Measurements from ENCODE around the gene GSDME.

- TF ChIP-seq EZH2phosphoT487 (IDR thresholded peaks at IDR 0.05; ENCODE audit: borderline replicate concordance, low read length), result no peak
- TF ChIP-seq CTCF (IDR thresholded peaks at IDR 0.05; ENCODE audit: low read depth, low read length, poor library complexity, severe bottlenecking), result no peak
These were observed 2.3 kb downstream of the GSDME start for GRCh38 chr7:24754906-24755506.

All from DOHH2 (cell line).